ENCODE measurements around the gene TESK2. TPM values are rescaled to one million over a fixed set of nuclear protein-coding genes. Genes with fewer than 3 reads are reported as not detected.

TESK2 gene
- total and polyA plus RNA-seq, 2 of the 13 experiments (the other 11 are each of a cell fraction or from before 2014, with no cell fraction given), result 5.5 to 9.6 TPM

DNA sequence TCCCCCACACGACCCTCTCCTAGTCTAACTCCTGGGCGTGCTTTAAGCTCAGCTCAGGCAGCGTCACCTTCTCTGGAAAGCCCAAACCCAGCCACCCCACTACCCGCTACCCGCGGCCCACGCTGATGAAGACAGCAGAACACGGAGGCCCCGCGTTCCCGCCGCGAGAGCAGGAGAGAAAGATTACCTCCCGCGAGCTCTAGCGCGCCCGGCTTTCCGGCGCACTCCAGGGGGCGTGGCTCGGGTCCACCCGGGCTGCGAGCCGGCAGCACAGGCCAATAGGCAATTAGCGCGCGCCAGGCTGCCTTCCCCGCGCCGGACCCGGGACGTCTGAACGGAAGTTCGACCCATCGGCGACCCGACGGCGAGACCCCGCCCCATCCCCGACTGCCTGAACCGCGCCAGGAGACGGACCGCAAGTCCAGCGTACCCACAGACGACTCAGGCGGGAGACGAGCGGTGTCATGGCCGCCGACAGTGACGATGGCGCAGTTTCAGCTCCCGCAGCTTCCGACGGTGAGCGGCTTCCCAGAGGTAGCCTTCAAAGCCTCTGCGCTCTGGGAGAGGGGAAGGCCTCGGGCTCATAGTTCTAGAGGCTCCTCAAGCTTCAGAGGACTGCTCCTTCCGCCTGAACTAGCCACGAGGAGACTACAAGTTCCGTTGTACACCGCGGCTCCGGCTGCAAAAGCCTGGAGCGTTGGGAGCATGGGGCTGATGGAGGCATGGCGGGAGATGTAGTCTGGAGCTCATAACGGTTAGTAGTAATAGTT, 151.0 kb downstream of the TESK2 start, which contains the start of the genes MUTYH and TOE1 (continued):
- no peak for TF ChIP-seq ZNF205 (CRISPR knock-in tag; IDR thresholded peaks at IDR 0.05)
- TF ChIP-seq GATAD1 (CRISPR knock-in tag; IDR thresholded peaks at IDR 0.05), result peak; percentile 82; the same call in 1 of the 2 replicates
- 0 out of 2 replicates have a peak, but pooled peaks have one; percentile 48 for TF ChIP-seq KLF12 (CRISPR knock-in tag; IDR thresholded peaks at IDR 0.05; ENCODE audit: borderline replicate concordance)
- TF ChIP-seq ZNF124 (CRISPR knock-in tag; IDR thresholded peaks at IDR 0.05), result peak; percentile 54
- no peak; the same call in 1 of the 2 replicates for TF ChIP-seq TMF1 (CRISPR knock-in tag; IDR thresholded peaks at IDR 0.05; ENCODE audit: low read depth)
- TF ChIP-seq, protein P1, sequence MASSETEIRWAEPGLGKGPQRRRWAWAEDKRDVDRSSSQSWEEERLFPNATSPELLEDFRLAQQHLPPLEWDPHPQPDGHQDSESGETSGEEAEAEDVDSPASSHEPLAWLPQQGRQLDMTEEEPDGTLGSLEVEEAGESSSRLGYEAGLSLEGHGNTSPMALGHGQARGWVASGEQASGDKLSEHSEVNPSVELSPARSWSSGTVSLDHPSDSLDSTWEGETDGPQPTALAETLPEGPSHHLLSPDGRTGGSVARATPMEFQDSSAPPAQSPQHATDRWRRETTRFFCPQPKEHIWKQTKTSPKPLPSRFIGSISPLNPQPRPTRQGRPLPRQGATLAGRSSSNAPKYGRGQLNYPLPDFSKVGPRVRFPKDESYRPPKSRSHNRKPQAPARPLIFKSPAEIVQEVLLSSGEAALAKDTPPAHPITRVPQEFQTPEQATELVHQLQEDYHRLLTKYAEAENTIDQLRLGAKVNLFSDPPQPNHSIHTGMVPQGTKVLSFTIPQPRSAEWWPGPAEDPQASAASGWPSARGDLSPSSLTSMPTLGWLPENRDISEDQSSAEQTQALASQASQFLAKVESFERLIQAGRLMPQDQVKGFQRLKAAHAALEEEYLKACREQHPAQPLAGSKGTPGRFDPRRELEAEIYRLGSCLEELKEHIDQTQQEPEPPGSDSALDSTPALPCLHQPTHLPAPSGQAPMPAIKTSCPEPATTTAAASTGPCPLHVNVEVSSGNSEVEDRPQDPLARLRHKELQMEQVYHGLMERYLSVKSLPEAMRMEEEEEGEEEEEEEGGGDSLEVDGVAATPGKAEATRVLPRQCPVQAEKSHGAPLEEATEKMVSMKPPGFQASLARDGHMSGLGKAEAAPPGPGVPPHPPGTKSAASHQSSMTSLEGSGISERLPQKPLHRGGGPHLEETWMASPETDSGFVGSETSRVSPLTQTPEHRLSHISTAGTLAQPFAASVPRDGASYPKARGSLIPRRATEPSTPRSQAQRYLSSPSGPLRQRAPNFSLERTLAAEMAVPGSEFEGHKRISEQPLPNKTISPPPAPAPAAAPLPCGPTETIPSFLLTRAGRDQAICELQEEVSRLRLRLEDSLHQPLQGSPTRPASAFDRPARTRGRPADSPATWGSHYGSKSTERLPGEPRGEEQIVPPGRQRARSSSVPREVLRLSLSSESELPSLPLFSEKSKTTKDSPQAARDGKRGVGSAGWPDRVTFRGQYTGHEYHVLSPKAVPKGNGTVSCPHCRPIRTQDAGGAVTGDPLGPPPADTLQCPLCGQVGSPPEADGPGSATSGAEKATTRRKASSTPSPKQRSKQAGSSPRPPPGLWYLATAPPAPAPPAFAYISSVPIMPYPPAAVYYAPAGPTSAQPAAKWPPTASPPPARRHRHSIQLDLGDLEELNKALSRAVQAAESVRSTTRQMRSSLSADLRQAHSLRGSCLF (CRISPR knock-in tag; IDR thresholded peaks at IDR 0.05; ENCODE audit: borderline replicate concordance), result no peak
- TF ChIP-seq ZNF432 (CRISPR knock-in tag; IDR thresholded peaks at IDR 0.05; ENCODE audit: borderline replicate concordance), result no peak
- TF ChIP-seq ZNF629 (CRISPR knock-in tag; conservative IDR thresholded peaks at IDR 0.05), result peak; percentile 58; the same call in 1 of the 2 replicates
- TF ChIP-seq ZNF652 (CRISPR knock-in tag; IDR thresholded peaks at IDR 0.05; ENCODE audit: borderline replicate concordance, low read depth), result no peak
- no peak for TF ChIP-seq ZSCAN12 (CRISPR knock-in tag; IDR thresholded peaks at IDR 0.05)
- peak; percentile 89 for TF ChIP-seq ZMYM4 (CRISPR knock-in tag; IDR thresholded peaks at IDR 0.05)
- TF ChIP-seq KDM4B (CRISPR knock-in tag; IDR thresholded peaks at IDR 0.05), result 0 out of 2 replicates have a peak, but pooled peaks have one; percentile 5
- TF ChIP-seq, protein P2, sequence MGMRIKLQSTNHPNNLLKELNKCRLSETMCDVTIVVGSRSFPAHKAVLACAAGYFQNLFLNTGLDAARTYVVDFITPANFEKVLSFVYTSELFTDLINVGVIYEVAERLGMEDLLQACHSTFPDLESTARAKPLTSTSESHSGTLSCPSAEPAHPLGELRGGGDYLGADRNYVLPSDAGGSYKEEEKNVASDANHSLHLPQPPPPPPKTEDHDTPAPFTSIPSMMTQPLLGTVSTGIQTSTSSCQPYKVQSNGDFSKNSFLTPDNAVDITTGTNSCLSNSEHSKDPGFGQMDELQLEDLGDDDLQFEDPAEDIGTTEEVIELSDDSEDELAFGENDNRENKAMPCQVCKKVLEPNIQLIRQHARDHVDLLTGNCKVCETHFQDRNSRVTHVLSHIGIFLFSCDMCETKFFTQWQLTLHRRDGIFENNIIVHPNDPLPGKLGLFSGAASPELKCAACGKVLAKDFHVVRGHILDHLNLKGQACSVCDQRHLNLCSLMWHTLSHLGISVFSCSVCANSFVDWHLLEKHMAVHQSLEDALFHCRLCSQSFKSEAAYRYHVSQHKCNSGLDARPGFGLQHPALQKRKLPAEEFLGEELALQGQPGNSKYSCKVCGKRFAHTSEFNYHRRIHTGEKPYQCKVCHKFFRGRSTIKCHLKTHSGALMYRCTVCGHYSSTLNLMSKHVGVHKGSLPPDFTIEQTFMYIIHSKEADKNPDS (CRISPR knock-in tag; IDR thresholded peaks at IDR 0.05), result peak; percentile 89
- TF ChIP-seq ZNF3 (CRISPR knock-in tag; IDR thresholded peaks at IDR 0.05), result 0 out of 2 replicates have a peak, but pooled peaks have one; percentile 8
- no peak for TF ChIP-seq ZKSCAN1 (IDR thresholded peaks at IDR 0.05; ENCODE audit: low read length)
- peak; percentile 79; the same call in 1 of the 2 replicates for TF ChIP-seq ZNF556 (CRISPR knock-in tag; IDR thresholded peaks at IDR 0.05; ENCODE audit: borderline replicate concordance)
- no peak for TF ChIP-seq NCOA2 (CRISPR knock-in tag; IDR thresholded peaks at IDR 0.05)
- no peak for TF ChIP-seq ZNF7 (CRISPR knock-in tag; IDR thresholded peaks at IDR 0.05)
- no peak; the same call in 1 of the 2 replicates for TF ChIP-seq SMAD9 (CRISPR knock-in tag; IDR thresholded peaks at IDR 0.05)
- no peak for TF ChIP-seq TBX3 (IDR thresholded peaks at IDR 0.05; ENCODE audit: borderline replicate concordance)
- no peak for TF ChIP-seq ZNF121 (CRISPR knock-in tag; IDR thresholded peaks at IDR 0.05)
- TF ChIP-seq, protein P3, sequence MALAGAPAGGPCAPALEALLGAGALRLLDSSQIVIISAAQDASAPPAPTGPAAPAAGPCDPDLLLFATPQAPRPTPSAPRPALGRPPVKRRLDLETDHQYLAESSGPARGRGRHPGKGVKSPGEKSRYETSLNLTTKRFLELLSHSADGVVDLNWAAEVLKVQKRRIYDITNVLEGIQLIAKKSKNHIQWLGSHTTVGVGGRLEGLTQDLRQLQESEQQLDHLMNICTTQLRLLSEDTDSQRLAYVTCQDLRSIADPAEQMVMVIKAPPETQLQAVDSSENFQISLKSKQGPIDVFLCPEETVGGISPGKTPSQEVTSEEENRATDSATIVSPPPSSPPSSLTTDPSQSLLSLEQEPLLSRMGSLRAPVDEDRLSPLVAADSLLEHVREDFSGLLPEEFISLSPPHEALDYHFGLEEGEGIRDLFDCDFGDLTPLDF (CRISPR knock-in tag; IDR thresholded peaks at IDR 0.05), result peak; percentile 97
- peak; percentile 20; the same call in 1 of the 2 replicates for TF ChIP-seq IRF2 (CRISPR knock-in tag; IDR thresholded peaks at IDR 0.05)
